HG03159 (cell line): ENCODE data around the gene RNF8.
A peak's percentile ranks its signal among the peaks of the same experiment; 100 is the strongest.
"Not testable (repeated sequence)": the region's sequence is repeated elsewhere in the genome, so short reads cannot be mapped to it uniquely, and the experiment has no call there.

Experiments used
- ATAC-seq: cut with Tn5 transposase; IDR thresholded peaks from one replicate; pipeline ENCODE4 v1.9.1; 2021; ENCODE audit warnings: mild to moderate bottlenecking, moderate library complexity; ENCODE audit not compliant: unreplicated experiment

RNF8 gene, protein sequence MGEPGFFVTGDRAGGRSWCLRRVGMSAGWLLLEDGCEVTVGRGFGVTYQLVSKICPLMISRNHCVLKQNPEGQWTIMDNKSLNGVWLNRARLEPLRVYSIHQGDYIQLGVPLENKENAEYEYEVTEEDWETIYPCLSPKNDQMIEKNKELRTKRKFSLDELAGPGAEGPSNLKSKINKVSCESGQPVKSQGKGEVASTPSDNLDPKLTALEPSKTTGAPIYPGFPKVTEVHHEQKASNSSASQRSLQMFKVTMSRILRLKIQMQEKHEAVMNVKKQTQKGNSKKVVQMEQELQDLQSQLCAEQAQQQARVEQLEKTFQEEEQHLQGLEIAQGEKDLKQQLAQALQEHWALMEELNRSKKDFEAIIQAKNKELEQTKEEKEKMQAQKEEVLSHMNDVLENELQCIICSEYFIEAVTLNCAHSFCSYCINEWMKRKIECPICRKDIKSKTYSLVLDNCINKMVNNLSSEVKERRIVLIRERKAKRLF

DNA sequence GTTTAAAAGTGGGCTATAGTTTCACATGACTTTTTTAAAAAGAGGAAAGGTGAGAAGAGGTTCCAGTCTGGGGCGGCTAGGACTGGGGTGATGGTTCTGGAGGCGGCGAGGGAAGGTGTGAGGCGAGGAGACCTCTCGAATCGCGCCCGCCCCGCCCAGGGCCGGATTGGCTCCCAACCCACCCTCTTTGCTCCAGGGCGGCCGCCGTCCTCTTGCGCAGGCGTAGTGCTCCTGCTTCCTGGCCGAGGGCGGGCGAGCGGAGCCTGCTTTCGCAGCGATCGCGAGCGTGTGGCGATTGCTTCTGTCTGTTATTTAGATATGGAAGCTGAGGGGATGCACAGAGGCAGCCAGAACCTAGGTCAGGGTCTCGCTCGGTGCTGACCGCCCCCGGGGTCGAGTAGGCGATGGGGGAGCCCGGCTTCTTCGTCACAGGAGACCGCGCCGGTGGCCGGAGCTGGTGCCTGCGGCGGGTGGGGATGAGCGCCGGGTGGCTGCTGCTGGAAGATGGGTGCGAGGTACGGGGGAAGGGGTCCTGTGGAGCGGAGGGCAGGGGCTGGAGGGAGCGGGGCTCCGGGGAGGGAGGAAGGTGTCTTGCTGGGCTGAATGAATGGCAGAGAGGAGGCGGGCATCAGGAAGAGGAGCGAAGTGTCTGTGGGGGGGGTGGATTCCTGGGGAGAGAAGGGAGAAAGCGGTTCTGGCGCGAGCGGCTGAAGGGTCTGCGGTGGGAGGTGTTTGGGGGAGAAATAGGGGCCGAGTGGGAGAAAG, at the start of gene RNF8:
Gene RNF8, plus strand, starts transcription at position 223 of the 765 bp plus-strand sequence. Its CDS starts 182 bp downstream, at position 405.
- ATAC-seq: peak; percentile 94

GRCh38 chr6:37304766-37305165, 49.0 kb upstream of the RNF8 start:
- no peak for ATAC-seq

DNA sequence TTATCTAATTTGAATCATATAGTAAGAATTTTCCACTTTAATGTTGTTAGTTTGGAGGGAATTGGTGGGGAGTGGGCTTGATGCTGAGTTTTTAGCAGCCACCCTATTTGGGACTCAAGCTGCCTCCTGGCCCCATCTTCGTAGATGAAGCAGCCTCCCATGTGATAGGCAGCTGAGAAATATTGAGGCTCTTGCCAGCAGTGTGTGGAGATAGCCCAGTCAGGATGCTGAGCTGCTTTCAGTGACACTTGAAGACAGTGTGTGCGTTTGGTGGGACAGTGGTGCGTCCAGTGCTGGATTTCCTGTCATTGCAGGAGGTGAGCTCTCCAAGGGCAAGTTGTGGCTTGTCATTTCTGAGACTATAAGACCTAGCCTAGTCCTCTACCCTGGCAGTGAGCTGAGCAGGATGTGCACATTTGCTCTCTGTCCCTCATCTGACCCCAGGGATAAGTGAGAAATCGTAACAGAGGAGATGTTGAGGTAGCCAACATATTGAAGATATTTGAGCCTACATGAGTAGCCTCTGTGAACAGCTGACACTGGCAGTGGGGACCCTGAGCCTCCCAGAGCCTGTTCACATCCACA, 47.9 kb upstream of the RNF8 start:
- no peak for ATAC-seq

DNA sequence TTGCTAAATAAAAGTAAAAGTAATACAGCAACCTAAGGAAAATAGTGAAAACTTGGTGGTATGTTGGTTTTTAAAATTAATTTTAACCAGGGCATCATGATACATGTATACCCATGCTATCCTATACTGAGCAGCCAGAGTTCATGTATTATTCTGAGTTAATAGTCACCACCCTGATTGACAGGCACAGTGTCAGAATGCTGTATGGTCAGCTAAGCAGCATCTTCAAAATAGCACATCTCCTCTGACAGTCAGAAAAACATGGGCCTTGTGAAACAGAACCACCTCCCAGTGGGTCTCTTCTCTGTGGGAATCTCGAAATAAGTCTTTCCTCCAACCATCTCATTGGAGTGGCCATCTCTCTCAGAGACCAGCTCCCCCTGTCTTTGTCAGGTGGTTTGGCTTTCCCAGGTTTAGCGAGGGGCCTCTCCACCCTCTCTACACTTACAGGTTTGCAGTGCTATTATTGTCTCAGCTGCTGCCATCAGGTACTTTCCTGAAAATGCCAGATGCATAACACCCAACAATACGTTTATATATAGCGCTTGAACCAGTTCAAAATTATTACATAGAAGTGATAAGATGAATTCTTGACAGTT, 47.1 kb upstream of the RNF8 start:
- ATAC-seq: no peak

- ATAC-seq: not testable (repeated sequence)
These were observed 46.3 kb upstream of the RNF8 start for GRCh38 chr6:37307484-37307883.

DNA sequence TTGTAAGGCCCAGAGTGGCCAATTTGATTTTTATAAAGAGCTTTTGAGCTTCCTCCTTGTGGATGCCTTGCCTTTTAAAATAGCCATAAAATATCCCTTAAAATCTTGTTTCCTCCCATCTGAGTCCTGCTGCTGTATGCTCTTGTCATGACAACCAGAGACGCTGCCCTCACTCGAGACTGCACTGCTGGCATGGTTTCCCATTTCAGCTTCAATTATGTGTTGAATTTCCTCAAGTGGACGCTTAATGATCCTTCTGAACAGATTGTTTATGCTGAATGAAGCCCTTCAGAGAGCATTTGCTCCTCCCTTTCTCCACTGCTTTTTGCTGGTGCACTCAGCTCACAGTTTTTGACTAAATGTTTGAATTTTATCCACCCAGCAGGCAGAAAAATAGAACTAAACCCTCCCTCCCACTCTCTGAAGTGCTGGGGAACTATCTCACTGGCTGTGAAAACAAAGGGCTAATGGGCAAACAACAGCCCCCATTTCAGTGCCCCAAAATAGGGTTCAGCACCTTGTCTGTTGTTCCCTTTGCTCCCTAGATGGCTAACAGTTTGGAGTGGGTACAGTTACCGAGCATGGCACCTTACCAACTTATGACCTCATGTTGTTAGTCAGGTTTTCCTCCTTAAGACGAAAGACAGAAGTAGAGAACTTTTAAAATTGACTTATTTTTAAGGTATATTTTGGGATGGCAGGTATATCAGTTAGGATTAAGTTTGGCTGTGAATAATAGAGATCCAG, 45.5 kb upstream of the RNF8 start:
- ATAC-seq: no peak

DNA sequence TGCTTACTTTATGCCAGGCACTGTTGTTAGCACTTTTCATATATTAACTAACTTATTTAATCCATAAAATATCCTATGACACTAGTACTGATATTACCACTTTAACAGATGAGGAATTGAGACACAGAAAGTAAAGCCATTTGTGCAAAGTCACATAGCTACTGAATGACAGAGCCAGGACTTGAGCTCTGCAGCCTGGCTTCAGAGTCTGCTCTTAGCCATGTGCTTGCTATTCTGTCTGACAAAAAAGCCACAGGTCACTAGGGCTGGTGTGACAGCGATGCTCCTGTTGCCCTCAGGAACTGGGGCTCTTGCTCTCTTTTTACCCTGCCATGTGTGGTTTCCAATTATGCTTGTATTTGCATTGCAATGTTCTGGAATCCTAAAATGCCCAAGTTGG, 44.7 kb upstream of the RNF8 start:
- no peak for ATAC-seq

DNA sequence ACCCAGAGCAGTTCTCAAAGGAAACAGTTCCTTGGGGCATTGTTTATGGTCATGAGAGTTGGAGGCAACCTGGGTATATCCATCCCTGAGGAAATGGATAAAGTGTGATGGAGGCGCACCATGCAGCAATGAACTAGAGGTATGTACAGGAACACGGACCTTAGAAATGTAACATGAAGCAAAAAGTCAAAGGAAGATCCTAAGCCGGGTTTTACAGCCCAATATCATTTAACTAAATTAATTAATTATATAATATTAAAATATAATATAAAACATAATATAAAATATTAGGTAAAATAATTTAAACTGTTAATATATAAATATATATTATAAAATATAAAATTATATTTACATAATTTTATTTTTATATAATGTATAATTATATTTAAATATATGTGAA, 44.1 kb upstream of the RNF8 start:
- no peak for ATAC-seq

GRCh38 chr6:37310966-37311365, 42.8 kb upstream of the RNF8 start:
- ATAC-seq: no peak

DNA sequence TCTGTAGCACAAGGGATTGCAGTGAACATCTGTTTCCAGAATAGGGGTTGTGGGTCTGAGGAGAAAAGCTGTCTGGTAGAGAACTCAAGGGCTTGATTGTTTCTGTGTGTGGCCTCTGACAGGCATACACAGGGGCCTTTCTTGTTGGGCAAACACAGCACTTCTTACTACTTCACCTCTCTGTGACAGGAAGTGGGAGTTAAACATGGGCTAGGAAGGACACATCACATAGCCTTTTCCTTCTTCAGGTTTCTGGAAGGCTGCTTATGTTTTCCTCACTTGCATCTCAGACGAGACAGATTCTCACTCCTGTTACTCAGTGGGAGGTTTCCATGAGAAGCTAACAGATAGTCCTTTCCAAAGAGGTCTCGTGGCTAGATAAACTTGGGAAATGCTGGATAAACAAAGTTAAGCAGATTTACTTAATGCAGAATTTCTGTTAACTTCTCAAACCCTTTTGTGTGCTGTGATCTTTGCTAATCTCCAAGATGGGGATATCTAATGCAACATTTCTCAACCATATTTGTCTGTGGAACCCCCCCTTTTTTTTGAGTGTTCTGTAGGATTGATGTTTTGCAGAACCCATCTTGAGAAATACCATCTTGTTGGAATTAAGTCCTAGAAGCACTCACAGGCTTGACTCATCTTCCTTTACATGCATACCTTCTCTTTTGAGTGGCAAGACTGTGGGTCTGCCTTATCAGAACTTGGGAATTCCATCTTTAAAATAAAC, 41.9 kb upstream of the RNF8 start:
- ATAC-seq: no peak

DNA sequence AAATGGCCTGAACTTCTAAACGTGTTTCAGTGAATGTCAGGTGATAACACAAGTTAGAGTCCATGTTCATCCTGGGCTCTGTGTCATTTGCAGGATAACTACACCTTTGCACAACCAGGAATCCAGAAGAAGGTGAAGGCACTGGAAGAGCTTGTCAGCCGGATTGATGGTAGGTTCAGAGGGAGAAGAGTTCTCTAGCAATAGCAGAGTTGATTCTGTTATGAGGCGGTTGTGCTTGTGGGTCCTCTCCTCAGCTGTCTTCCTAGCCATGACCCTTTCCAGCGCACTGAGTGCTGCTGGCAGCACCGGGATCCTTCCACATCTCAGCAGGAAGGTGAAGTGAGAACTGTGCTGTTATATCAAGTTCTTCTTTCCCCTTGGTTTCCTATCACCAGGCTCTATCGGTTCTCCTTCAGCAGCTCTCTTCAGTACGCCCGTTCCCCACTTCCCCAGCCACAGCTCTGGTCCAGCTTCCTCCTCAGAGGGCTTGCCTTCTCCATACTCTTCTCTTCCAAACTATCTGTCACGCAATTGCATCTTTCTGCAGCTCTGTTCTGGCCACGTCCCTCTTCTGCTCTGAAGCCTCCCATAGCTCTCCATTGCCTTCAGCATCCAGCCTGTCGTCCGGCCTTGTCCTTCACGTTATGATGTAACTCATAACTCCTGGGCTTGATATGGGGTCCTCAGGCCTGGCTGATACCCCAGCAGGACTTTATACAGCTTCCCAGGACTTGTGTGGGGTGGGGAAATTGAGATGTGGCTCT, 39.9 kb upstream of the RNF8 start:
- no peak for ATAC-seq

GRCh38 chr6:37314487-37315156, 39.2 kb upstream of the RNF8 start:
- no peak for ATAC-seq

GRCh38 chr6:37315157-37315515, 38.6 kb upstream of the RNF8 start:
- ATAC-seq: no peak

- no peak for ATAC-seq
These were observed 37.7 kb upstream of the RNF8 start for GRCh38 chr6:37316071-37316470.

GRCh38 chr6:37317312-37318038, 36.3 kb upstream of the RNF8 start:
- ATAC-seq: no peak

DNA sequence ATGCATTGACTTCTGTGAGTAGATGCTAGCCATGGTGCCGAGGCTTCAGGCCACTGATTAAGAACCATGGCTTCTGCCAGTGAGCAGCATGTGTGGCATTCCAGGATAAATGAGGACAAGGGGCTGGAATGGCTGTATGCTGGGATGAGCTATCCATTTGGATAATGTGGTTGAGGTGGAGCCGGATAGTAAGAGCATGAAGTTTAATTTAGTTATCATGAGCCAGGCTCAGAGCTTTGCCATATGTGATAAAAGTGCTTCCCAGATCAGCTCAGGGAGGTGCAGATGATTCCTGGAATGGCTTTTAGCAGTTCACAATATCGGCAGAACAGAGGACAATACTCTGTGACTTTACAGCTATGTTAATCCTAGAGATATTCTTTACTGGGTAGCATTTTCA, 34.6 kb upstream of the RNF8 start:
- no peak for ATAC-seq

GRCh38 chr6:37319856-37320480, 33.8 kb upstream of the RNF8 start:
- ATAC-seq: no peak

DNA sequence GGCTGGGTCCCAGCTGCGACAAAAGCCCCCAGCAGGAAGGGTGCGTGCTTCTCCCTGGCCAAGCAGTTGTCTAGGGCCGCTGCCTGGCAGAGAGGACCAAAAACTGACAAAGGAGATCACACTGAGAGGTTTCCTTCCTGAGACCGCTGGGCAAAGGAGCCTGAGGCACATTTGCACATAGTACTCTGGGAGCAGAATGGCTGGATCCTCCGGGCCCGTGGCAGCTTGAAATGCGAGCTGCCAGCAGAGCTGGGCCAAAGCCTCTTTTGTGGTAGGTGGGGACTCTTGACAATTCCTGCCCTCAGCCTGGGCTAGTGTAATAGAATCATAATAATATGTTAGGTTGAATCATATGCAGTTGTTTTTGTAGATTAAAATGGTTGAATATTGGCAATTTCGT, 33.1 kb upstream of the RNF8 start:
- no peak for ATAC-seq
